ENCODE data around the gene BPIFB2.

BPIFB2 gene

GRCh38 chr20:33067806-33068205, 60.3 kb downstream of the BPIFB2 start:
- no peak for DNase-seq (ENCODE audit: low read depth, low spot score)

- no peak for DNase-seq (ENCODE audit: low read depth, low spot score)
These were observed 60.9 kb downstream of the BPIFB2 start for GRCh38 chr20:33068251-33068939.

- no peak for DNase-seq (ENCODE audit: low read depth, low spot score)
These were observed 62.2 kb downstream of the BPIFB2 start for GRCh38 chr20:33069673-33070072.

GRCh38 chr20:33070111-33071053, 62.9 kb downstream of the BPIFB2 start:
- DNase-seq (ENCODE audit: low read depth, low spot score) = no peak

GRCh38 chr20:33071198-33071597, 63.7 kb downstream of the BPIFB2 start:
- no peak for DNase-seq (ENCODE audit: low read depth, low spot score)

- DNase-seq (ENCODE audit: low read depth, low spot score) = no peak
These were observed 64.9 kb downstream of the BPIFB2 start for GRCh38 chr20:33072362-33072761.

- DNase-seq (ENCODE audit: low read depth, low spot score) = no peak
These were observed 65.3 kb downstream of the BPIFB2 start for GRCh38 chr20:33072813-33073212.

All from ELF-1 (cell line).